Testis (tissue), 2 donors: Measurements from ENCODE around the gene INPP5B.

Experiments
- POLR2A ChIP-seq: fragments of 450-650 bp; IDR thresholded peaks from one replicate; pipeline ENCODE4 v1.6.1; 2017; ENCODE audit warnings: antibody characterized with exemption, mild to moderate bottlenecking, moderate library complexity
- TF ChIP-seq, protein P1 (sequence below), 3 experiments: fragments of 450-650 bp in 2 of 3; fragments of 200-600 bp in 1 of 3; sonication (generic) in 1 of 3; IDR thresholded peaks; one replicate each; pipeline ENCODE4 v1.5.1; 2016 to 2019; ENCODE audit warnings: antibody characterized with exemption in 3 of 3, mild to moderate bottlenecking in 2 of 3, moderate library complexity in 1 of 3

- no peak for TF ChIP-seq POLR2A
- TF ChIP-seq, protein P1, sequence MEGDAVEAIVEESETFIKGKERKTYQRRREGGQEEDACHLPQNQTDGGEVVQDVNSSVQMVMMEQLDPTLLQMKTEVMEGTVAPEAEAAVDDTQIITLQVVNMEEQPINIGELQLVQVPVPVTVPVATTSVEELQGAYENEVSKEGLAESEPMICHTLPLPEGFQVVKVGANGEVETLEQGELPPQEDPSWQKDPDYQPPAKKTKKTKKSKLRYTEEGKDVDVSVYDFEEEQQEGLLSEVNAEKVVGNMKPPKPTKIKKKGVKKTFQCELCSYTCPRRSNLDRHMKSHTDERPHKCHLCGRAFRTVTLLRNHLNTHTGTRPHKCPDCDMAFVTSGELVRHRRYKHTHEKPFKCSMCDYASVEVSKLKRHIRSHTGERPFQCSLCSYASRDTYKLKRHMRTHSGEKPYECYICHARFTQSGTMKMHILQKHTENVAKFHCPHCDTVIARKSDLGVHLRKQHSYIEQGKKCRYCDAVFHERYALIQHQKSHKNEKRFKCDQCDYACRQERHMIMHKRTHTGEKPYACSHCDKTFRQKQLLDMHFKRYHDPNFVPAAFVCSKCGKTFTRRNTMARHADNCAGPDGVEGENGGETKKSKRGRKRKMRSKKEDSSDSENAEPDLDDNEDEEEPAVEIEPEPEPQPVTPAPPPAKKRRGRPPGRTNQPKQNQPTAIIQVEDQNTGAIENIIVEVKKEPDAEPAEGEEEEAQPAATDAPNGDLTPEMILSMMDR (IDR thresholded peaks at IDR 0.05): no peak
Observed at GRCh38 chr1:37845786-37846185, 101.1 kb downstream of the INPP5B start.
